ENCODE results near the gene ARL13A.
"Not testable (repeated sequence)": the region's sequence is repeated elsewhere in the genome, so short reads cannot be mapped to it uniquely, and the experiment has no call there.

Gene ARL13A

GRCh38 chrX:100969408-100969807, at the start of gene ARL13A:
TSS of gene ARL13A (plus strand) at chrX:100969708. CDS start at chrX:100973690, 3,982 bp downstream.
- DNase-seq: no peak

GRCh38 chrX:100924375-100924774, 45.1 kb upstream of the ARL13A start:
- no peak for DNase-seq

DNA sequence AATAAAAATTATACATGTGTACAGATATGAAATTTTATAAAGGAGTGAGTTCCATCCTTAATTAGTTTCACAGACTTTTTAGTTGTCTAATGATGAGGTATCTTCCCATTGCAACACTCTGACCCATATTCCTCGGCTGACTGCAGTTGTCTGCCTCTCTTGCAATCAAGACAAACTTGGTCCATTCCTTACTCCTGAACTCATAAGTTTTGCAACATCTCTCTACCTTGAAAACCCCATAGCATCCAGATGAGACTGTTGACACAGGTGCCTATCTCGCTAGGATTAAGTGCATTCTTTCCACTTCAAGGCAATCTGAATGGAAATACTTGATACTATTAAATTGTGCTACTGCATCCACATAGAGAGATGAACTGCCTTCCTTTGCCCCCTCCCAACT, 43.1 kb upstream of the ARL13A start:
- DNase-seq: no peak

DNA sequence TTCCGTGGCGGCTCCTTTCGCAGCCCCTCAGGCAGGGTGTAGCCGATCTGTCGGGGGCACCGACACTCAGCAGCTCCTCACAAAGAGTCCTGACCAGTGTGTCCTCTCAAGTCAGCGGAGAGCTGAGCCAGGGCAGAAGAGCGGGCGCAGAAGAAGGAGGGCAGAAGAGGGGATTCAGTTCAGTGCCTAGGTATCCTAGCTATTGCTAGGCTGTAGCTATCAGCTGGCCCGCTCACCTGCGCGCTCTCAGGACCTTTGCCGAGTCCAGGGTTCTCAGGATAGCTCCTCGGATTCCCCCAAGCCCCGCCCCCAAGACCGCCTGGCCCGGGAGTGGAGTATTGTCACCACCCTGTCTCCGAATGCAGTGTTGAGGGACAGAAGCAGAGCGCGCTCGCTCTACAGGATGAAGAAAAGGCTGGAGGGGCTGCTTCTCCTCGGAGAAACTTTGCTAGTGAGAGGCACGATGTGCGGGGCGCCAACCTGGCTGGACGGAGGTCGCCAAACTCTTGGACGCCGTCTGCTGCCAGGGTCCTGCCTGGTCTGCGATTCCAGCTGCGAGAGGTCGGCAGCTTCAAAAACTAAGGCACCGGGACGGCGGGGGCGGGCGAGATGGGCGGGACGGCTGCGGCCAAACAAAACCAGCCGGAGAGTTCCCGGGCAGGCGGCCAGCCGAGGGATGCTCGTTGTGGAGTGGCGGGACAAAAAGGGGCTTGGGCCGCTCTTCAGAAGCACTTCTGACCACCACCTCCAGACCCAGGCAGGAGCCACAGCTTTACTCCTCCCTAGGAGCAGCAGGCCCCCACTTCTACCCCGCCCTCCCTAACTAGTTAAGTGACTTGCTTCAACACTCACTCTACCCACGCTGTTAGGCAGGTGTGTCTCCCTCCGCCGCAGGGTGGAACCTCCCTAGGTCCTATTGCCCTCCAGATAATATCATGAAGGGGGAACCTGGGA, 40.6 kb upstream of the ARL13A start, which contains the start of gene XKRX:
XKRX (minus strand) TSS at position 258 of the 954 bp plus-strand sequence. CDS start 613 bp downstream, outside the sequence.
- DNase-seq: peak; percentile 64

DNA sequence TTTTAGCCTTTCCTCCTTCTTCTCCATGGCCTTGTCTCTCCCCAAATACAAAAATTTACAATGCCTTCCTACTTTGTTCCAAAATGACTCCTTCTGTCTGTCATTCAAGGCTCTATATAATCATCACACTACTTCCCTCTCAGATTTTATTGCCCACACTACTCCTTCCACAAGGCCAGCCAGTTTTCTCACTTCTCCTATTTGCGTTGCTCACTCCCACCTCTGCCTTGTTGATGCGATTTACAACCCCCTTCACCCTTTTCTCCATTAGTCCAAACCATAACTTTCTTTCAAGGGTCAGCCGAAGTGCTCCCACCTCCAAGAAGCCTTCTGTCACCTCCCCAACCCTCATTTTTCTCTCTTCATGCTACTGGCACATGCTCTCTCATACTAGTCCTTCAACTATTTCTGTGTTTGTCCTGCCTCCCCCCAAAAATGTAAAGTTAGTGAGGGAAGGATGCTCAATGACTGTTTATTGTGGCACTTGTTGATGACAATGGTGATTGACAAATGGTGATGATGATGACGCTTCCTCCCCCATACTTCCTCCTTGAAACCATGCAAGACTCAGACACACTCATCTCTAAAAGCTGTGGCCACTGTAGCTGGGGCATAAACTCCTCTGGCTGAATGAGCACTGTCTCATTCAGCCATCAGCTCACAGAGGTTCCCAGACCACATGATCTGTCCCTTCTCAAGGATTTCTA, 38.1 kb upstream of the ARL13A start:
- peak; percentile 21 for DNase-seq

- no peak for DNase-seq
Observed at GRCh38 chrX:100931925-100932285, 37.6 kb upstream of the ARL13A start.

DNA sequence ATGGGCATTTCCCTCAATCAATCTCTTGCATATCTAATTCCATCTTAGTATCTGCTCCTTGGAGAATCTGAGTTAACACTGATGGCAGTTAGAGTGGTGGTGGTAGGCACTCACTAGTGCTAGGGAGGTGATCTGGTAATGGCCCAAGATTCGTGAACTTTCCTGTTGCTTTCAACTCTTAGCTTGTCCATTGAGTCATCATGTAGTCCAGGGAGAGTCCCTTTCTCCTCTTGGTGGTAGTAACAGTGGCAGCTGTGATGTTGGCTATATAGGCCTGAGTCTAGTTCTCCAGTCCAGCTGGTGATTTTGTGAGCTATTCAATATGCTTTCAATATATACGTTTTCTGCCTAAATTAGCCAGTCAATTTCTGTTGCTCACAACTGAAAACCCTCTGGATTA, 33.7 kb upstream of the ARL13A start:
- DNase-seq: no peak

DNA sequence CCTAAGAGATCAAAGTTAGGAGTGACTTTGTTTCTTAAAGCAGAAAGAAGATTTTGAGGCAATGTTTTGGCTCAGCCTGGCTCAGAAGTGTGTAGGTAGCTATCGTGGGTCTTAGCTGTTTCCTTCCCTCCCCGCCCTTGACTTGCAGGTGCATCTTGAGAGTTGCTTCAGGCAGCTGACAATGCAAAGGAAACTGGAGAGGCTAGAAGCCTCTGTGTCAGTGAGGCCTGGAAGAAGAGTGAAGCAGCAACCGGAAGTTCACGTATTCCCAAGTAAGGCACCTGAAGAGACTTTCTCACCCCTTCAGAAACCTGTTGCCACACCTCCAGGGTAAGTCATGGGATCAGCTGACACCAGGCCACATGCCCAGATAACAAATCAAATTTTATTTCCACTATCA, 30.2 kb upstream of the ARL13A start:
- no peak for DNase-seq

DNA sequence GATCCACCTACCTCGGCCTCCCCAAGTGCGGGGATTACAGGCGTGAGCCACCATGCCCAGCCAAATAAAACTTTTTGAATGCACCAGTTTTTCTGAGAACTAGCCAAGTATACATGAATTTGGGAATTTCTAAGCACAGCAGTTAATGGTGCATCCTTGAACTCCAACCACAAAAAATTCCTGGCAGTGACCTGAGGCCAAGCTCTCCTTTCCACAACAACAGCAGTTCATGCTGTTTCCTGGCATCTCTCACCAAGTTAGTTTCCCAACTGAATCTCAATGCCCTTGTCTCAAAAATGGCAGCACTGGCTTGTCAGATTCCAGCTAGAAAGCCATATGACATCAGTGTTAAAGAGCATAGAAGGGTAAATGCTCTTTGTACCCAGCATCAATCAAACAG, 24.9 kb upstream of the ARL13A start:
- DNase-seq: no peak

DNA sequence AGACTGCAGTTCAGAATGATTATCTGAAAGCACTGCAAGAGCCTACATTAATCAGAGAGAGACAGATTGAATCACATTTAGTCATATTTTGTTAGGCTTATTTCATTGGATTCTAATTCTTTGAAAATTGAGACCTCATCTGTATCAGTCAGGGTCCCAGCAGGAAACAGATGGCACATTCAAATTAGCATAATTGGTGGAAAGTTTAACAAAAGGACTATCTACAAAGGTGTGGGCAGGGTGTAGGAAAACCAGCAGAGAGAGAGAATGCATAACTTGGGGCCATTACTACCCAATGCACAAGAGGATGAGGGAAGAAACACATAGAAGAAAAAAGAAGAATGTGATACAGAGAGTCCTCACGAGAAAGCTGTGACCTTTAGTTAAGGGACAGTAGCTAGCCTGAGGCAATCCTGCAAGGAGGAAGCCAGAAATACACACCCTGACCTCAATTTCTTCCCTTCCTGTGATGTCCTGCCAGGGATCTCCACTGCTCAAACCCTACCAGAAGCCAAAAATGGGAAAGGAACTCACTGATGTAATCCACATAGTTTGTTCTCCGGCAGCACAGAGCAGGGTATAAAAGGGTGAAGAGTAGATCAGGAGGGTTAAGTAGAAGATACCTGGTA, 23.1 kb upstream of the ARL13A start:
- no peak for DNase-seq

DNA sequence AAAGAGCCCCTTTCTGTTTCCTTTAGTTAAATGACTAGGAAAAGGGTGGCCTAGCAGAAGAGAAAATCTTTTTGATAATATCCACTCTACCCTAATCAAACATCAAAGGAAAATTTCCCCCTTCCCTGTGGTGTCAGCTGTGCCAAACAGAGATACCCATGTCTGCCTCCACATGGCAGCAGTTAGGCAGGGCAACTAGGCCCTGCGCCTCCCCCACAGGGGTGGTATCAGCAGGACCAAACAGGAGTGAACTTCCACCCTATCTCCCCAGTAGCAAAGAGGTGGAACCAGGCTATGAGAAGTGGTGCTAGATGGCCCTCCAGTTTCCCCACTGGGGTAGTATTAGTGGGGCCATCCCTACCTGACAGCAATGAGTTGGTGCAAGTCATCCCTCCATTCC, 21.0 kb upstream of the ARL13A start:
- DNase-seq: no peak

- DNase-seq: no peak
Observed at GRCh38 chrX:100962811-100963210, 6.7 kb upstream of the ARL13A start.

DNA sequence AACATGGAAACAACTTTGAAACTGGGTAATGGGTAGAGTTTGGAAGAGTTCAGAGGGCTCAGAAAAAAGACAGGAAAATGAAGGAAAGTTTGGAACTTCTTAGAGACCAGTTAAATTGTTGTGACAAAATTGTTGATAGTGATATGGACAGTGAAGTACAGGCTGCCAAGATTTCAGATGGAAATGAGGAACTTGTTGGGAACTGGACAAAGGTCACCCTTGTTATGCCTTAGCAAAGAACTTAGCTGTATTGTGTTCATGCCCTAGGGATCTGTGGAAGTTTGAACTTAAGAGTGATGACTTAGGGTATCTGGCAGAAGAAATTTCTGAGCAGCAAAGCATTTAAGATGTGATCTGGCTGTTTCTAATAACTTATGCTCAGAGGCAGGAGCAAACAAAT, 5.1 kb upstream of the ARL13A start:
- DNase-seq: no peak

DNA sequence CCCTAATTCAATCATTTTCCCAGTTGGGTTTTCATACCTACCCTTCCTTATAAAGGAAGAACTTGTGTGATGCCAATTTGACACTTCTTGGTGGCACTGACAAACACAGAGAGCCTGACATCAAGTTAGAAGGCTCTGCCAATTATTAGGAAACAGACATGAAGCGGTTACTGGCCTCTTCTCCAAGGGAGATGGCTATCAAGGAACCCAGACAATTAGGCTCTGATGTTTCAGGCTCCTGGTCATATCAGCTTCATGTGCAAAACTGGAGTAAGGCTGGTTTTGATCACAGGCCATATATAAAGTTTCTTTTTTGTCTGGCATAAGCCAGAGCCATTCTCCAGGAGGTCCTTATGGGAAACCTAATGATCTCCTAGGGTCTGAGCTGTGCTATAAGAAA, 428 bp downstream of the ARL13A start:
- no peak for DNase-seq

DNA sequence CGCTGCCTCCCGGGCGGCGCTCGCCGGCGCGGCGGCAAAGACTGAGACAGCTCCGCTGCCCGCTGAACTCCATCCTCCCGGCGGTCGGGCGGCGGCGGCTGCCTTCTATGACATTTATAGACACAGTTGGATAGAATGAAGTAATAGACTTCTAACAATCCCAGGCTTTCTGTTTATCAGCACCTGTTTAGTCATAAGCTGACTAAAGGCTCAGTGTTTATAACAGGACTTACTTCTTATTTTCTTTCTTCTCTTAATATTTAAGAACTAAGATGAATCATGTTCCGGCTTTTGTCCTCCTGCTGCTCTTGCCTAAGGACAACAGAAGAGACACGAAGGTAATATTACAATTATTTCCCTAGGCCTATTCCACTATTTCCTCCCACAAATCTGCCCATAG, 3.9 kb downstream of the ARL13A start:
- DNase-seq: no peak

DNA sequence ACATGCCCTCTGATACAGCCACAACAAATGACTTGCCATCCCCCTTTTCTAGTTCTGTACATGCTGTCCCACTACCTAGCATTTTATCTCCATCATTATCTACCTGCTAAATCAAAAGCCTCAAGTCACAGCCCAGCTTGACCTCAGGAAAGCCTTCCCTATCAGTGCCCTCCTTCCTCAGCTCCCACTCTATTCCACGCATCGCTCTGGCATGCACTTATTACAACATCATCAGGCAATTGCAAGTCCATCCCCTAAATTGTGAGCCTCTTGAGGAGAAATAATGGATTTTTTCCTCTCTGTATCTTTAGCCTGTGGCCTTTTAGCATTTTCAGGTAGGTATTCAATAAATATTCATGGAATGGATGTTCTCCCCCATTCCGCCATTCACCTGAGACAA, 5.7 kb downstream of the ARL13A start:
- no peak for DNase-seq

GRCh38 chrX:100976211-100976610, 6.7 kb downstream of the ARL13A start:
- no peak for DNase-seq

GRCh38 chrX:100979881-100980607, 10.5 kb downstream of the ARL13A start:
- peak; percentile 3 for DNase-seq

GRCh38 chrX:100980608-100981497, 11.3 kb downstream of the ARL13A start:
- no peak for DNase-seq

GRCh38 chrX:100981498-100981845, 12.0 kb downstream of the ARL13A start:
- not testable (repeated sequence) for DNase-seq

- DNase-seq: no peak
Observed at GRCh38 chrX:100984818-100985217, 15.3 kb downstream of the ARL13A start.

GRCh38 chrX:100990139-100990538, 20.6 kb downstream of the ARL13A start:
- no peak for DNase-seq
